Smooth muscle cell (in vitro differentiated cells): ENCODE results near the gene TP63. TPM values are rescaled to one million over a fixed set of nuclear protein-coding genes. Genes with fewer than 3 reads are reported as not detected.

Experiments used
- DNase-seq: peaks from one replicate; lab custom pipeline; 2025; ENCODE audit not compliant: unreplicated experiment; lab: John Stamatoyannopoulos, UW
- H2AFZ ChIP-seq: fragments of 200-600 bp; sonication (generic); 2 replicates; pipeline ENCODE4 v1.6.0; 2016; ENCODE audit warnings: antibody characterized with exemption, low read depth, mild to moderate bottlenecking
- H3F3A ChIP-seq: fragments of 200-600 bp; sonication (generic); 2 replicates; pipeline ENCODE4 v1.6.0; 2017; ENCODE audit warnings: antibody characterized with exemption, low read depth
- H3K27ac ChIP-seq: fragments of 200-600 bp; sonication (generic); 2 replicates; pipeline ENCODE4 v1.5.1; 2016; ENCODE audit warnings: low read depth, mild to moderate bottlenecking
- H3K27me3 ChIP-seq: fragments of 200-600 bp; sonication (generic); 2 replicates; pipeline ENCODE4 v1.6.1; 2016; ENCODE audit warnings: low read depth, mild to moderate bottlenecking
- H3K36me3 ChIP-seq: fragments of 200-600 bp; sonication (generic); 2 replicates; pipeline ENCODE4 v1.5.1; 2016; ENCODE audit warnings: low read depth
- H3K4me1 ChIP-seq: fragments of 200-600 bp; sonication (generic); 2 replicates; pipeline ENCODE4 v1.5.1; 2016; ENCODE audit warnings: low read depth
- H3K4me2 ChIP-seq: fragments of 200-600 bp; sonication (generic); 2 replicates; pipeline ENCODE4 v1.6.0; 2016; ENCODE audit warnings: mild to moderate bottlenecking
- H3K4me3 ChIP-seq: fragments of 200-600 bp; sonication (generic); 2 replicates; pipeline ENCODE4 v1.5.1; 2016; ENCODE audit warnings: mild to moderate bottlenecking
- H3K79me2 ChIP-seq: fragments of 200-600 bp; sonication (generic); 2 replicates; pipeline ENCODE4 v1.6.0; 2016; ENCODE audit warnings: low read depth, mild to moderate bottlenecking
- H3K9ac ChIP-seq: fragments of 200-600 bp; sonication (generic); 2 replicates; pipeline ENCODE4 v1.6.0; 2016; ENCODE audit warnings: low read depth
- H3K9me3 ChIP-seq: fragments of 200-600 bp; sonication (generic); replicated peaks from 2 replicates; pipeline ENCODE4 v1.5.1; 2016; ENCODE audit warnings: low read depth
- H4K20me1 ChIP-seq: fragments of 200-600 bp; sonication (generic); 2 replicates; pipeline ENCODE4 v1.6.0; 2016; ENCODE audit warnings: low read depth
- CTCF ChIP-seq: fragments of 200-600 bp; sonication (generic); IDR thresholded peaks from 2 replicates; pipeline ENCODE4 v1.5.1; 2017; ENCODE audit warnings: borderline replicate concordance, mild to moderate bottlenecking, antibody characterized with exemption; ENCODE audit not compliant: insufficient read depth, poor library complexity, severe bottlenecking
- WGBS: methylation state at CpG from one replicate; pipeline ENCODE4 v1.1.7; 2016; ENCODE audit warnings: low lambda C conversion rate; 5-methylcytosine and 5-hydroxymethylcytosine counted together
- polyA plus RNA-seq: library from polyadenylated mRNA; unstranded; fragments of >200 nt; fragmentation: Nextera tagmentation; extraction: Ambion mirVana; gene quantifications from 2 replicates; pipeline ENCODE4 v1.2.1, GENCODE V29; 2016
- total RNA-seq: library from RNA; depleted of rRNA; stranded (reverse); fragments of >200 nt; gene quantifications from 2 replicates; pipeline ENCODE4 v1.2.3, GENCODE V29; 2014

Gene TP63
- total and polyA plus RNA-seq, 2 experiments from 2014 or later = 1.9 to 27.1 TPM

- H3F3A ChIP-seq = no peaks in the 10 kb centered on the region
- H4K20me1 ChIP-seq = no peaks in the 10 kb centered on the region
- 91% methylated on average over 2 of the region's 2 CpGs for WGBS
- no peaks in the 10 kb centered on the region for H3K27me3 ChIP-seq
- no peak overlapping the region for H3K27ac ChIP-seq
- no peak for TF ChIP-seq CTCF
- no peaks in the 10 kb centered on the region for H3K79me2 ChIP-seq
- DNase-seq = no peak
- H3K9ac ChIP-seq = no peak overlapping the region
- no peak overlapping the region for H3K4me3 ChIP-seq
- no peaks in the 10 kb centered on the region for H3K9me3 ChIP-seq
- H3K36me3 ChIP-seq = no peaks in the 10 kb centered on the region
- no peak overlapping the region for H2AFZ ChIP-seq
- H3K4me2 ChIP-seq = no peak overlapping the region
- peaks cover 9% of the 10 kb centered on the region for H3K4me1 ChIP-seq
These were observed 199.2 kb downstream of the TP63 start for GRCh38 chr3:189830401-189830800.

DNA sequence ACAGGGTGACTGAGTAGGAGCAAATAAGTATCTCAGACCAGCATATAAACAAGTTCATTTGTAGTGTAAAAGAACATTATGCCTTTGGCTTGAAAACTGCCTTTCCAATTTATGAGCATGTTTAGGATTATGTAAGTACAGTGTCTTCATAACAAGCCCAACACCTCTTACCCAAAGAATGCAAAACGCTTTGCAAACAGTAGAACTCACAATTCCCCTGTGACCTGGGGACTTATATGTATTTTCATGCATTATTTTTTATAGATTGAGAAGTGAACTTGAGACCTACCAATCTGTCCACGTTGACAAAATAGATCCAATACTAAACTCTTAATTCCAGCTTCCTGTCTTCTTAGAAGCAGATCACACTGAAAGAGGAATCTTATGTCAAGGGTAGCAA is 202.1 kb downstream of the TP63 start:
- no peak overlapping the region for H2AFZ ChIP-seq
- H3K27me3 ChIP-seq = no peaks in the 10 kb centered on the region
- DNase-seq = no peak
- H3K4me2 ChIP-seq = no peak overlapping the region
- H3K4me1 ChIP-seq = no peaks in the 10 kb centered on the region
- no peaks in the 10 kb centered on the region for H4K20me1 ChIP-seq
- 52% methylated on average over 2 of the region's 2 CpGs for WGBS
- no peak overlapping the region for H3K4me3 ChIP-seq
- no peak for TF ChIP-seq CTCF
- peak overlapping the region; percentile 83 for H3K27ac ChIP-seq
- H3K9me3 ChIP-seq = no peaks in the 10 kb centered on the region
- no peaks in the 10 kb centered on the region for H3K36me3 ChIP-seq
- H3F3A ChIP-seq = no peaks in the 10 kb centered on the region
- no peak overlapping the region for H3K9ac ChIP-seq
- H3K79me2 ChIP-seq = no peaks in the 10 kb centered on the region

- H3K27me3 ChIP-seq = no peaks in the 10 kb centered on the region
- no peaks in the 10 kb centered on the region for H3F3A ChIP-seq
- 71% methylated on average over 8 of the region's 8 CpGs for WGBS
- H2AFZ ChIP-seq = no peak overlapping the region
- H3K4me3 ChIP-seq = no peak overlapping the region
- no peak overlapping the region for H3K4me2 ChIP-seq
- peaks cover 2% of the 10 kb centered on the region for H3K4me1 ChIP-seq
- H3K27ac ChIP-seq = peak overlapping the region; percentile 83
- TF ChIP-seq CTCF = no peak
- H3K9me3 ChIP-seq = no peaks in the 10 kb centered on the region
- H3K79me2 ChIP-seq = no peaks in the 10 kb centered on the region
- H3K9ac ChIP-seq = peak overlapping the region; percentile 9
- no peak for DNase-seq
- no peaks in the 10 kb centered on the region for H3K36me3 ChIP-seq
- no peaks in the 10 kb centered on the region for H4K20me1 ChIP-seq
These were observed 202.8 kb downstream of the TP63 start for GRCh38 chr3:189833996-189834395.

GRCh38 chr3:189834462-189834861 is 203.3 kb downstream of the TP63 start:
- no peak overlapping the region for H3K4me2 ChIP-seq
- H3K4me3 ChIP-seq = no peak overlapping the region
- peak overlapping the region; percentile 9 for H3K9ac ChIP-seq
- no peaks in the 10 kb centered on the region for H3K27me3 ChIP-seq
- WGBS = 87% methylated on average over 5 of the region's 5 CpGs
- DNase-seq = no peak
- H3K9me3 ChIP-seq = no peaks in the 10 kb centered on the region
- TF ChIP-seq CTCF = no peak
- H3K4me1 ChIP-seq = peaks cover 4% of the 10 kb centered on the region
- H3K27ac ChIP-seq = peak overlapping the region; percentile 83
- H3K79me2 ChIP-seq = no peaks in the 10 kb centered on the region
- no peaks in the 10 kb centered on the region for H3F3A ChIP-seq
- no peaks in the 10 kb centered on the region for H4K20me1 ChIP-seq
- H2AFZ ChIP-seq = no peak overlapping the region
- H3K36me3 ChIP-seq = no peaks in the 10 kb centered on the region
